Measurements from ENCODE around the gene RRAD.

DNA sequence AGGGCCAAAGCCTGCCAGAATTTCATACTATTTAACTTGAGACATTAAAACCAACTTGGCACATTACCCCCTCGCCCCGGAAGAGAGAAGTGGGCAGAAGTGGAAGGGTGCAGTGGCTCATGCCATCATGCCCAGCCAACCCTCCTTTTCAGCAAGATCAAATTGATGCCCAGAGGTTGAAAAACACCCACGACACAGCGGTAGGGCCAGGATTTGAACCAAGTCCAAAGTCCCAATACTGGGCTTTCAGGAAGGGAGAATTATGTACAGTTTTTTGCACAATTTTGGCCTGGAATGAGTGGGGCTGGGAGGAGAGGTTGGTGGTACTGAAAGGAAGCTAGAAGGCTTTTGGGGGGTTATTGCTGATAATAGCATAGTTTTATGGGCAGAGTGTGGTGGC, 34.0 kb downstream of the RRAD start:
- TF ChIP-seq CTCF (IDR thresholded peaks at IDR 0.05), result no peak
- TF ChIP-seq POLR2A (IDR thresholded peaks at IDR 0.05), result no peak
